ENCODE measurements around the gene SORBS2.

DNA sequence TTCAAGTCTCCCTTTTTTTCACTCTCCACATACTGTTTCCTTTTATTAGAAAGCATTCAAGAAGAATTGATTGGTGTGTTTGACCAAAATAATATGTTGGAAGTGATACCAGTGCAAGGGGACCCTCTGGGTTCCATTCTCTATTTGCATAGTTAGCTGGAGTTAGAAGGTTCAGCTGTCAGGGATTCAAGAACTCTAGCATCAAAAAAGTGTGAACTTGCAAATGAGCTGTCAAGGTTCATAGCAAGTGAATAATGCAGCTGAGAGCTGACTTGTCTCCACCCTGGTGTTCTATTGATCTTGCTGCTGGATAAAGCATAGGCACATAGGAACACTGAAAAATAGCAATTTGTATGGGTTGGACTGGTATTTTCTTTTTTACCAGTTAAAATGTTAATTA is 73.2 kb downstream of the SORBS2 start:
- TF ChIP-seq, protein P1, sequence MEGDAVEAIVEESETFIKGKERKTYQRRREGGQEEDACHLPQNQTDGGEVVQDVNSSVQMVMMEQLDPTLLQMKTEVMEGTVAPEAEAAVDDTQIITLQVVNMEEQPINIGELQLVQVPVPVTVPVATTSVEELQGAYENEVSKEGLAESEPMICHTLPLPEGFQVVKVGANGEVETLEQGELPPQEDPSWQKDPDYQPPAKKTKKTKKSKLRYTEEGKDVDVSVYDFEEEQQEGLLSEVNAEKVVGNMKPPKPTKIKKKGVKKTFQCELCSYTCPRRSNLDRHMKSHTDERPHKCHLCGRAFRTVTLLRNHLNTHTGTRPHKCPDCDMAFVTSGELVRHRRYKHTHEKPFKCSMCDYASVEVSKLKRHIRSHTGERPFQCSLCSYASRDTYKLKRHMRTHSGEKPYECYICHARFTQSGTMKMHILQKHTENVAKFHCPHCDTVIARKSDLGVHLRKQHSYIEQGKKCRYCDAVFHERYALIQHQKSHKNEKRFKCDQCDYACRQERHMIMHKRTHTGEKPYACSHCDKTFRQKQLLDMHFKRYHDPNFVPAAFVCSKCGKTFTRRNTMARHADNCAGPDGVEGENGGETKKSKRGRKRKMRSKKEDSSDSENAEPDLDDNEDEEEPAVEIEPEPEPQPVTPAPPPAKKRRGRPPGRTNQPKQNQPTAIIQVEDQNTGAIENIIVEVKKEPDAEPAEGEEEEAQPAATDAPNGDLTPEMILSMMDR (IDR thresholded peaks at IDR 0.05): no peak
- TF ChIP-seq POLR2A (IDR thresholded peaks at IDR 0.05; ENCODE audit: low read depth) (no peak), POLR2AphosphoS5 (IDR thresholded peaks at IDR 0.05) (no peak), EP300 (IDR thresholded peaks at IDR 0.05) (no peak)
